Large intestine (tissue), 12 donors: ENCODE data around the gene RANBP3. TPM values are rescaled to one million over a fixed set of nuclear protein-coding genes. Genes with fewer than 3 reads are reported as not detected.
"Not testable (repeated sequence)": the region's sequence is repeated elsewhere in the genome, so short reads cannot be mapped to it uniquely, and the experiment has no call there.

ENCODE experiments used
- DNase-seq, 2 donors: peaks; one replicate each; pipeline versions ENCODE4 v3.0.0 to v3.0.0-alpha.2; 2013
- H3K27ac ChIP-seq: one replicate; pipeline ENCODE4 v1.5.1; 2013; ENCODE audit warnings: low read length
- H3K27me3 ChIP-seq: 2 replicates; pipeline ENCODE4 v1.6.1; 2013; ENCODE audit warnings: low read length; ENCODE audit not compliant: control insufficient read depth, insufficient read depth
- H3K36me3 ChIP-seq: 2 replicates; pipeline ENCODE4 v1.6.1; 2013; ENCODE audit warnings: low read length; ENCODE audit not compliant: control insufficient read depth, insufficient read depth
- H3K4me1 ChIP-seq: one replicate; pipeline ENCODE4 v1.6.1; 2013; ENCODE audit warnings: low read length; ENCODE audit not compliant: control insufficient read depth, insufficient read depth
- H3K4me3 ChIP-seq: one replicate; pipeline ENCODE4 v1.5.1; 2013; ENCODE audit warnings: low read length
- H3K9me3 ChIP-seq: one replicate; pipeline ENCODE4 v1.6.1; 2013; ENCODE audit warnings: mild to moderate bottlenecking, low read depth, low read length, moderate library complexity; ENCODE audit not compliant: control insufficient read depth
- WGBS: methylation state at CpG from one replicate; pipeline ENCODE4 v1.1.5; 2013; ENCODE audit warnings: low lambda C conversion rate; ENCODE audit not compliant: insufficient coverage; 5-methylcytosine and 5-hydroxymethylcytosine counted together
- long read RNA-seq, 11 donors: transcript quantifications; one replicate each; lab custom pipeline, GENCODE V29; 2026
- polyA plus RNA-seq: library from polyadenylated mRNA; unstranded; fragments of 120-200 nt; gene quantifications from one replicate; pipeline ENCODE4 v1.2.1, GENCODE V29; 2013

Gene RANBP3
- polyA plus RNA-seq = 53.3 TPM
- long read RNA-seq, donor 1, partial matches to known transcripts = 0 of 1 reads
- long read RNA-seq, donor 1, other reads (novel, unspliced or antisense) = 0 of 1 reads
- long read RNA-seq, donor 2, partial matches to known transcripts = 0 of 1 reads
- long read RNA-seq, donor 2, other reads (novel, unspliced or antisense) = 0 of 1 reads
- long read RNA-seq, donor 3 = 0 reads
- long read RNA-seq, donor 4 = 0 reads
- long read RNA-seq, donor 5, partial matches to known transcripts = 0 of 5 reads
- long read RNA-seq, donor 5, other reads (novel, unspliced or antisense) = 0 of 5 reads
- long read RNA-seq, donor 6, partial matches to known transcripts = 6 of 10 reads
- long read RNA-seq, donor 6, other reads (novel, unspliced or antisense) = 0 of 10 reads
- long read RNA-seq, donor 7 = 0 reads
- long read RNA-seq, donor 8, partial matches to known transcripts = 5 of 11 reads
- long read RNA-seq, donor 8, other reads (novel, unspliced or antisense) = 0 of 11 reads
- long read RNA-seq, donor 9, partial matches to known transcripts = 5 of 9 reads
- long read RNA-seq, donor 9, other reads (novel, unspliced or antisense) = 0 of 9 reads
- long read RNA-seq, donor 10, partial matches to known transcripts = 0 of 4 reads
- long read RNA-seq, donor 10, other reads (novel, unspliced or antisense) = 0 of 4 reads
- long read RNA-seq, donor 11, partial matches to known transcripts = 5 of 9 reads
- long read RNA-seq, donor 11, other reads (novel, unspliced or antisense) = 0 of 9 reads

- H3K4me1 ChIP-seq = peaks cover 43% of the 10 kb centered on the region
- peak within 1 kb of the TSS; percentile 74 for H3K27ac ChIP-seq
- H3K27me3 ChIP-seq = no peaks in the 10 kb centered on the region
- no CpG with 5 or more reads among the region's 88 CpGs for WGBS
- H3K4me3 ChIP-seq = peak within 1 kb of the TSS; percentile 92
- DNase-seq = peak; percentile 100
- peaks cover 16% of the 10 kb centered on the region for H3K36me3 ChIP-seq
- no peaks in the 10 kb centered on the region for H3K9me3 ChIP-seq
These were observed at the start of gene RANBP3 for GRCh38 chr19:5977785-5978605. TSS of gene RANBP3 (minus strand) at chr19:5978140. CDS start at chr19:5978082, 58 bp downstream.

GRCh38 chr19:6026390-6027227 lies 48.7 kb upstream of the RANBP3 start:
- no peak for DNase-seq
- H3K27ac ChIP-seq = no peak overlapping the region
- no peaks in the 10 kb centered on the region for H3K4me1 ChIP-seq
- WGBS = 100% methylated on average over 7 of the region's 30 CpGs
- no peaks in the 10 kb centered on the region for H3K9me3 ChIP-seq
- no peaks in the 10 kb centered on the region for H3K27me3 ChIP-seq
- H3K4me3 ChIP-seq = no peak overlapping the region
- H3K36me3 ChIP-seq = peaks cover 8% of the 10 kb centered on the region

GRCh38 chr19:6024756-6025155 lies 46.8 kb upstream of the RANBP3 start:
- H3K36me3 ChIP-seq = peaks cover 14% of the 10 kb centered on the region
- WGBS = no CpG with 5 or more reads among the region's 27 CpGs
- not testable (repeated sequence) for DNase-seq, H3K27ac ChIP-seq, H3K4me1 ChIP-seq, H3K27me3 ChIP-seq, H3K9me3 ChIP-seq, H3K4me3 ChIP-seq

GRCh38 chr19:6023936-6024335 lies 46.0 kb upstream of the RANBP3 start:
- no peaks in the 10 kb centered on the region for H3K4me1 ChIP-seq
- no peak for DNase-seq
- no CpG with 5 or more reads among the region's 12 CpGs for WGBS
- H3K36me3 ChIP-seq = peaks cover 14% of the 10 kb centered on the region
- H3K27ac ChIP-seq = no peak overlapping the region
- no peaks in the 10 kb centered on the region for H3K9me3 ChIP-seq
- no peak overlapping the region for H3K4me3 ChIP-seq
- no peaks in the 10 kb centered on the region for H3K27me3 ChIP-seq

GRCh38 chr19:6023085-6023682 lies 45.2 kb upstream of the RANBP3 start:
- H3K36me3 ChIP-seq = peaks cover 14% of the 10 kb centered on the region
- no peaks in the 10 kb centered on the region for H3K9me3 ChIP-seq
- no peak overlapping the region for H3K27ac ChIP-seq
- no peak for DNase-seq
- H3K27me3 ChIP-seq = no peaks in the 10 kb centered on the region
- WGBS = 100% methylated on average over 2 of the region's 21 CpGs
- no peak overlapping the region for H3K4me3 ChIP-seq
- no peaks in the 10 kb centered on the region for H3K4me1 ChIP-seq

- H3K4me1 ChIP-seq = no peaks in the 10 kb centered on the region
- H3K27ac ChIP-seq = no peak overlapping the region
- 87% methylated on average over 3 of the region's 16 CpGs for WGBS
- H3K9me3 ChIP-seq = no peaks in the 10 kb centered on the region
- no peak overlapping the region for H3K4me3 ChIP-seq
- DNase-seq = no peak
- H3K36me3 ChIP-seq = peaks cover 14% of the 10 kb centered on the region
- H3K27me3 ChIP-seq = no peaks in the 10 kb centered on the region
These were observed 44.7 kb upstream of the RANBP3 start for GRCh38 chr19:6022570-6023064.

GRCh38 chr19:6021878-6022569 lies 44.1 kb upstream of the RANBP3 start:
- H3K9me3 ChIP-seq = no peaks in the 10 kb centered on the region
- no CpG with 5 or more reads among the region's 29 CpGs for WGBS
- H3K4me1 ChIP-seq = no peaks in the 10 kb centered on the region
- H3K4me3 ChIP-seq = no peak overlapping the region
- H3K27ac ChIP-seq = no peak overlapping the region
- H3K36me3 ChIP-seq = peaks cover 14% of the 10 kb centered on the region
- peak; percentile 44 to 54 for DNase-seq
- H3K27me3 ChIP-seq = no peaks in the 10 kb centered on the region

GRCh38 chr19:6020972-6021805 lies 43.2 kb upstream of the RANBP3 start:
- 88% methylated on average over 3 of the region's 22 CpGs for WGBS
- no peak overlapping the region for H3K27ac ChIP-seq
- no peak for DNase-seq

More at GRCh38 chr19:6020972-6021805, 43.2 kb upstream of the RANBP3 start:
- H3K4me3 ChIP-seq = no peak overlapping the region
- no peaks in the 10 kb centered on the region for H3K9me3 ChIP-seq
- peaks cover 11% of the 10 kb centered on the region for H3K36me3 ChIP-seq
- H3K27me3 ChIP-seq = no peaks in the 10 kb centered on the region
- H3K4me1 ChIP-seq = no peaks in the 10 kb centered on the region
